ENCODE data around the gene MTNR1B. TPM values are rescaled to one million over a fixed set of nuclear protein-coding genes. Genes with fewer than 3 reads are reported as not detected.

MTNR1B gene
- total RNA-seq, 1 donor from 2014 or later: not detected

DNA sequence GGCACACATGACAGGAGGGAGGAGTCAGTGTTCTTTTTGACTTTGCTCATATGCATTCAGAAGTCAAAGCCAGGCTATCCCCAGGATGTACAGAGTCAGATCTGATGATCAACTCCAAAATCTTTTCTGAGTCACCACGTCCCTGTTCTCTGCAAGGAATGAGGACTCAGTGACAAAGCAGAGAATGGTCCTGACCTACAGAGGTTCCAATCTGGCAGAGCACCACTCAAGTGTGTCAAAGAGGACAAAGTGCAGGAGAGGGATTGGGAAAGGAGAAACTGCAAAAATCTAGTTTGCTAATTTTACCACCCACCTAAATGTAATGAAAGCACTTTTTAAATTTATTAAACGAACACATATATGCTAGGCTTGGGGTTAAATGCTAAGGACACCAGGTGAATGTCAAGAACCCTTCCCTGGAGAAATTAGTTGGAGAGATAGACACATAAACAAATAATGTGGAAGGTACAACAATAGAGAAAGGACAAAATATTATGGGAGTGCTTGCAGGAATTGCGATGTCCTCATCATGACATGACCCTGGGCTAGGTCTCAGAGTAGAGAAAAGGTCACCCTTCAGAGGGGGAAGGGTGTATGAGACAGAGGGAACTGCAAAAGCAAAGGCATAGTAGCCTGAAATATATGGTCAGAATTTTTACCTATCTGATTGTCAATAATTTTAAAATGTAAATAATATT, 56.3 kb downstream of the MTNR1B start:
- ATAC-seq: no peak
- intact Hi-C loops (cut with micrococcal nuclease): no loop called here
- no peak for DNase-seq

DNA sequence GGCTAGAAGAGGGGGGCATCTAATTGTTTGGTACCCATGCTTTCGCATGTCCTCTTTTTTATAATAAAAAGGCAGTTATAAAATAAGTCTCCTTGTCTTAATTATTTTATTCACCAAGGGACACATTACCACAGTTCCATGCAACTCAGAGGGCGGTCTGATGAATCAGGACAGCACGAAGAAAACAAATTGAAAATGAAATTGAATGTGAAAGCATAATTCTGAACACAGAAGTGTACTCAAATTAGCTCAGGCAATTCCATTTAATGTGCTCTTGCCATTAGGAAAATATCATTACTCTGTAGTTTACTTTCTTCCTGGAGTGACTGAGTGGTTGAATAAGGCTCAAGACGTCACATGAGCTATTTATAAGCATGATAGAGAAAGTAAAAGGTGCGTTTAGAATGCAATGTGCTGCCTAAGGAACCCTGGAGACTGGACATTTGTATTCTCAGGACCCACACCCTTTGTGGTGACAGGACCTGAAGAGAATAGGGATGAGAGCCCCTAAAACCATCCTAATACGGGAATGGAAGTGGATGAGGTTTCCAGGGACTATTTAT, 59.6 kb downstream of the MTNR1B start:
- ATAC-seq: no peak
- DNase-seq: no peak
- intact Hi-C loops (cut with micrococcal nuclease): no loop called here

DNA sequence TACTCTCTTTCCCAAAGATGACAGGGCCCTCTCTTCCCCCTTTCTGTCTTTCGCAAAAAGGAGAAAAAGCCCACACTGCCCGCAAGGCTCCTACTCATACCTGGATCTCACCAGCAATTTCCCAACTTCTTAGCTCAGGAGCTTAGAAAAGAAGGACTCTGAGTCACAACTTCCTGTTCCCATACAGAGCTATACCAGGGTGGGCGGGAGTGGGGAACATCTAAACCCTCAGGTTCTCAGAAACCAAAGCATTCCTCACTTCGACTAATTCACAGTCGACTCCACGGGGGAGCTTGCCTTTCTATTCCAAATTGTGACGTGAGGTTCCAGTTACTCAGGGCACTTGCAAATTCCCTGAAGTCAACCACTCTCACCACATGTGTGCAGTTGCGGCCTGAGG, 61.9 kb downstream of the MTNR1B start:
- ATAC-seq (no peak), DNase-seq (no peak)
- intact Hi-C loops (cut with micrococcal nuclease): no loop called here

Other genes starting within 250 kb of the MTNR1B start
- gene SLC36A4, start 228.3 kb downstream of the MTNR1B start, total RNA-seq: 6.9 TPM

Data from left ventricle myocardium superior (tissue), 1 donor.